Lower leg skin (tissue), 3 donors: ENCODE measurements around the gene CD99L2.

Source experiments
- POLR2A ChIP-seq, 2 donors: fragments of 450-650 bp; IDR thresholded peaks; one replicate each; pipeline ENCODE4 v1.6.1; 2016 to 2017; ENCODE audit warnings: antibody characterized with exemption in 2 of 2, mild to moderate bottlenecking in 1 of 2, moderate library complexity in 1 of 2
- TF ChIP-seq, protein P1 (sequence below), 3 donors: fragments of 450-650 bp; IDR thresholded peaks; one replicate each; pipeline ENCODE4 v1.5.1; 2016; ENCODE audit warnings: antibody characterized with exemption in 3 of 3, mild to moderate bottlenecking in 3 of 3, moderate library complexity in 2 of 3

DNA sequence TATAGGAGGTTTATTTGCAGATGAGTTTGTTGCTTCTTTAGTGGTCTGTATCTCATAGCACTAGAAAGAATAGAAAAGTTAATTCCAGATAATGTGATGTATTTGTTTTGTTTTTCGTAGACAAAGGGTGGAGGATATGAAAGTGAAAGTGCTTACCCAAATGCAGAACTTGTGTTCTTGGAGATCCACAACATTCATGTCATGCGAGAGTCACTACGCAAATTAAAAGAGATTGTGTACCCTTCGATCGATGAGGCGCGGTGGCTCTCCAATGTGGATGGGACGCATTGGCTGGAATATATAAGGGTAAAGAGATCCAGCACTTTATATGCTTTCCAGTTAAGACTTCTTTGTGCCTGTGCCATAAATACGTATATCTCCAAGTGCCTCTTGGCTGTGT is 162.0 kb downstream of the CD99L2 start:
- no peak for TF ChIP-seq POLR2A (IDR thresholded peaks at IDR 0.05)
- TF ChIP-seq, protein P1, sequence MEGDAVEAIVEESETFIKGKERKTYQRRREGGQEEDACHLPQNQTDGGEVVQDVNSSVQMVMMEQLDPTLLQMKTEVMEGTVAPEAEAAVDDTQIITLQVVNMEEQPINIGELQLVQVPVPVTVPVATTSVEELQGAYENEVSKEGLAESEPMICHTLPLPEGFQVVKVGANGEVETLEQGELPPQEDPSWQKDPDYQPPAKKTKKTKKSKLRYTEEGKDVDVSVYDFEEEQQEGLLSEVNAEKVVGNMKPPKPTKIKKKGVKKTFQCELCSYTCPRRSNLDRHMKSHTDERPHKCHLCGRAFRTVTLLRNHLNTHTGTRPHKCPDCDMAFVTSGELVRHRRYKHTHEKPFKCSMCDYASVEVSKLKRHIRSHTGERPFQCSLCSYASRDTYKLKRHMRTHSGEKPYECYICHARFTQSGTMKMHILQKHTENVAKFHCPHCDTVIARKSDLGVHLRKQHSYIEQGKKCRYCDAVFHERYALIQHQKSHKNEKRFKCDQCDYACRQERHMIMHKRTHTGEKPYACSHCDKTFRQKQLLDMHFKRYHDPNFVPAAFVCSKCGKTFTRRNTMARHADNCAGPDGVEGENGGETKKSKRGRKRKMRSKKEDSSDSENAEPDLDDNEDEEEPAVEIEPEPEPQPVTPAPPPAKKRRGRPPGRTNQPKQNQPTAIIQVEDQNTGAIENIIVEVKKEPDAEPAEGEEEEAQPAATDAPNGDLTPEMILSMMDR (IDR thresholded peaks at IDR 0.05) = no peak
